ENCODE results near the gene AUTS2.

Gene AUTS2

GRCh38 chr7:69922026-69922803 is 323.9 kb downstream of the AUTS2 start:
- no peaks in the 10 kb centered on the region for H3K27me3 ChIP-seq
- H3K27ac ChIP-seq = no peak overlapping the region
- no peaks in the 10 kb centered on the region for H3K9me3 ChIP-seq
- no peak for TF ChIP-seq CTCF (IDR thresholded peaks at IDR 0.05)
- H3K36me3 ChIP-seq = no peaks in the 10 kb centered on the region
- H3K4me3 ChIP-seq = no peak overlapping the region
- no peaks in the 10 kb centered on the region for H3K4me1 ChIP-seq
- no peak for DNase-seq
- intact Hi-C loops (cut with DNase I; ENCODE audit: low total_unique reads) = no loop called here

- no peaks in the 10 kb centered on the region for H3K9me3 ChIP-seq
- intact Hi-C loops (cut with DNase I; ENCODE audit: low total_unique reads) = no loop called here
- no peak for TF ChIP-seq CTCF (IDR thresholded peaks at IDR 0.05)
- H3K4me3 ChIP-seq = no peak overlapping the region
- H3K4me1 ChIP-seq = no peaks in the 10 kb centered on the region
- H3K36me3 ChIP-seq = no peaks in the 10 kb centered on the region
- H3K27me3 ChIP-seq = no peaks in the 10 kb centered on the region
- DNase-seq = no peak
- H3K27ac ChIP-seq = no peak overlapping the region
Observed at GRCh38 chr7:69927461-69927860, 329.2 kb downstream of the AUTS2 start.

GRCh38 chr7:69928621-69929020 is 330.3 kb downstream of the AUTS2 start:
- no peak overlapping the region for H3K4me3 ChIP-seq
- H3K4me1 ChIP-seq = no peaks in the 10 kb centered on the region
- intact Hi-C loops (cut with DNase I; ENCODE audit: low total_unique reads) = no loop called here
- H3K36me3 ChIP-seq = no peaks in the 10 kb centered on the region
- H3K27ac ChIP-seq = no peak overlapping the region
- TF ChIP-seq CTCF (IDR thresholded peaks at IDR 0.05) = no peak
- no peaks in the 10 kb centered on the region for H3K27me3 ChIP-seq
- no peaks in the 10 kb centered on the region for H3K9me3 ChIP-seq
- DNase-seq = no peak

GRCh38 chr7:69929622-69930021 is 331.3 kb downstream of the AUTS2 start:
- H3K27ac ChIP-seq = no peak overlapping the region
- H3K36me3 ChIP-seq = no peaks in the 10 kb centered on the region
- H3K27me3 ChIP-seq = no peaks in the 10 kb centered on the region
- H3K9me3 ChIP-seq = no peaks in the 10 kb centered on the region
- TF ChIP-seq CTCF (IDR thresholded peaks at IDR 0.05) = no peak
- DNase-seq = no peak
- intact Hi-C loops (cut with DNase I; ENCODE audit: low total_unique reads) = no loop called here
- no peak overlapping the region for H3K4me3 ChIP-seq
- no peaks in the 10 kb centered on the region for H3K4me1 ChIP-seq

- intact Hi-C loops (cut with DNase I; ENCODE audit: low total_unique reads) = no loop called here
- no peak overlapping the region for H3K4me3 ChIP-seq
- no peaks in the 10 kb centered on the region for H3K36me3 ChIP-seq
- H3K27me3 ChIP-seq = no peaks in the 10 kb centered on the region
- H3K4me1 ChIP-seq = no peaks in the 10 kb centered on the region
- H3K9me3 ChIP-seq = no peaks in the 10 kb centered on the region
- DNase-seq = no peak
- no peak overlapping the region for H3K27ac ChIP-seq
- TF ChIP-seq CTCF (IDR thresholded peaks at IDR 0.05) = peak; percentile 47 to 58
Observed at GRCh38 chr7:69932034-69932628, 333.9 kb downstream of the AUTS2 start.
